ENCODE measurements around the gene SPHK2.
A peak's percentile ranks its signal among the peaks of the same experiment; 100 is the strongest.

SPHK2 gene

DNA sequence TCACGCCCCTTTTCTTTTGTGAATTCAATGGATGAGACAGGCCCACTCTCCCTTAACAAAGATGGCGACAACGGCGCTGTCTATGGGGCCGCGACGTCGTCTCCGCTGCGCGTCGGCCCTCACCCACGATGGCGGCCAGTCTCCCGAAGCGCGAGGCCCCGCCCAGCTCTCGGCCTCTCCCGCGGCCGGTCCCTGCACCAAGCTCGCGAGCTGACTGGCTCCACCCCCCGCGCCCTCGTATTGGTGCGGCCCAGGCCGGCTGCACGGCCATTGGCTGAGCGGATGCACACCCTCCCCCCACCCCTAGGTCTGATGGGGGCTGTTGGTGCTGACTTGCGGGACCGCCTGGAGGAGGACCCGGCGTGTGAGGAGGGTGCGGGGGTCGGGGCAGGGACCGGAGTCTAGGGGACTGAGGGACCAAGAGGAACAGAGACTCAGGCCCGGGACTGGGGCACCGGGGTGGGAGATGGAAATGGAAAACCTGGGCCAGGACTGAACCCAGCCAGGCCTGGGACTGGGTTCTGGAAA is 4.8 kb downstream of the SPHK2 start:
- Histone ChIP-seq H3K27me3 (no peaks in the 10 kb centered on the region), H3K4me2 (peak overlapping the region; percentile 91), H3K9me3 (no peaks in the 10 kb centered on the region), H3K4me3 (peak overlapping the region; percentile 69), H4K20me1 (peaks cover 5% of the 10 kb centered on the region; the same call in 1 of the 2 replicates), H3K9ac (peak overlapping the region; percentile 83), H3K27ac (peak overlapping the region; percentile 81), H3K4me1 (peaks cover 40% of the 10 kb centered on the region), H3K36me3 (peaks cover 33% of the 10 kb centered on the region)
- no peak for TF ChIP-seq Cebpa-rat (IDR thresholded peaks at IDR 0.05)

- Histone ChIP-seq H3K27ac (peak overlapping the region; percentile 79), H3K4me2 (peak overlapping the region; percentile 91)
These were observed 5.8 kb downstream of the SPHK2 start for GRCh38 chr19:48624791-48625723.

DNA sequence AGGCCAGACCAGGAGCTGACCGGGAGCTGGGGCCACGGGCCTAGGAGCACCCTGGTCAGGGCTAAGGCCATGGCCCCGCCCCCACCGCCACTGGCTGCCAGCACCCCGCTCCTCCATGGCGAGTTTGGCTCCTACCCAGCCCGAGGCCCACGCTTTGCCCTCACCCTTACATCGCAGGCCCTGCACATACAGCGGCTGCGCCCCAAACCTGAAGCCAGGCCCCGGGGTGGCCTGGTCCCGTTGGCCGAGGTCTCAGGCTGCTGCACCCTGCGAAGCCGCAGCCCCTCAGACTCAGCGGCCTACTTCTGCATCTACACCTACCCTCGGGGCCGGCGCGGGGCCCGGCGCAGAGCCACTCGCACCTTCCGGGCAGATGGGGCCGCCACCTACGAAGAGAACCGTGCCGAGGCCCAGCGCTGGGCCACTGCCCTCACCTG is 6.6 kb downstream of the SPHK2 start:
- TF ChIP-seq Cebpa-rat (IDR thresholded peaks at IDR 0.05), result no peak
- Histone ChIP-seq H3K36me3 (peaks cover 51% of the 10 kb centered on the region), H3K27ac (no peak overlapping the region), H3K4me2 (no peak overlapping the region), H3K27me3 (no peaks in the 10 kb centered on the region), H4K20me1 (peaks cover 23% of the 10 kb centered on the region), H3K9ac (no peak overlapping the region), H3K9me3 (no peaks in the 10 kb centered on the region), H3K4me1 (peaks cover 45% of the 10 kb centered on the region), H3K4me3 (no peak overlapping the region)

More at GRCh38 chr19:48624791-48625723, 5.8 kb downstream of the SPHK2 start:
- H3K36me3 ChIP-seq, result peaks cover 42% of the 10 kb centered on the region
- peaks cover 14% of the 10 kb centered on the region for H4K20me1 ChIP-seq
- H3K27me3 ChIP-seq, result no peaks in the 10 kb centered on the region
- H3K4me1 ChIP-seq, result peaks cover 43% of the 10 kb centered on the region
- TF ChIP-seq Cebpa-rat (IDR thresholded peaks at IDR 0.05), result no peak
- H3K4me3 ChIP-seq, result peak overlapping the region; percentile 69
- H3K9me3 ChIP-seq, result no peaks in the 10 kb centered on the region
- H3K9ac ChIP-seq, result peak overlapping the region; percentile 83

GRCh38 chr19:48627201-48627864 is 8.0 kb downstream of the SPHK2 start:
- no peaks in the 10 kb centered on the region for H3K9me3 ChIP-seq
- H3K36me3 ChIP-seq, result peaks cover 65% of the 10 kb centered on the region
- H3K9ac ChIP-seq, result no peak overlapping the region
- peaks cover 57% of the 10 kb centered on the region for H3K4me1 ChIP-seq
- TF ChIP-seq Cebpa-rat (IDR thresholded peaks at IDR 0.05), result no peak
- no peak overlapping the region for H3K4me3 ChIP-seq
- peaks cover 31% of the 10 kb centered on the region for H4K20me1 ChIP-seq
- H3K4me2 ChIP-seq, result no peak overlapping the region
- H3K27ac ChIP-seq, result no peak overlapping the region
- no peaks in the 10 kb centered on the region for H3K27me3 ChIP-seq

- no peak for TF ChIP-seq Cebpa-rat (IDR thresholded peaks at IDR 0.05)
- Histone ChIP-seq H3K4me3 (no peak overlapping the region), H3K4me2 (no peak overlapping the region), H4K20me1 (peaks cover 31% of the 10 kb centered on the region), H3K27me3 (no peaks in the 10 kb centered on the region), H3K27ac (no peak overlapping the region), H3K36me3 (peaks cover 71% of the 10 kb centered on the region), H3K4me1 (peaks cover 57% of the 10 kb centered on the region), H3K9me3 (no peaks in the 10 kb centered on the region), H3K9ac (no peak overlapping the region)
These were observed 8.6 kb downstream of the SPHK2 start for GRCh38 chr19:48627865-48628314.

GRCh38 chr19:48628486-48629296 is 9.4 kb downstream of the SPHK2 start:
- no peak for TF ChIP-seq Cebpa-rat (IDR thresholded peaks at IDR 0.05)
- no peaks in the 10 kb centered on the region for H3K9me3 ChIP-seq
- H3K27me3 ChIP-seq, result no peaks in the 10 kb centered on the region
- peaks cover 57% of the 10 kb centered on the region for H3K4me1 ChIP-seq
- peaks cover 76% of the 10 kb centered on the region for H3K36me3 ChIP-seq
- no peak overlapping the region for H3K4me3 ChIP-seq
- H3K4me2 ChIP-seq, result no peak overlapping the region
- no peak overlapping the region for H3K9ac ChIP-seq
- peaks cover 31% of the 10 kb centered on the region for H4K20me1 ChIP-seq
- H3K27ac ChIP-seq, result no peak overlapping the region; the same call in 1 of the 2 replicates

GRCh38 chr19:48629297-48629598 is 9.9 kb downstream of the SPHK2 start:
- H3K27ac ChIP-seq, result no peak overlapping the region
- H3K4me3 ChIP-seq, result no peak overlapping the region
- no peaks in the 10 kb centered on the region for H3K9me3 ChIP-seq
- H3K36me3 ChIP-seq, result peaks cover 76% of the 10 kb centered on the region
- H3K4me2 ChIP-seq, result no peak overlapping the region
- H4K20me1 ChIP-seq, result peaks cover 31% of the 10 kb centered on the region
- no peak overlapping the region for H3K9ac ChIP-seq
- no peak for TF ChIP-seq Cebpa-rat (IDR thresholded peaks at IDR 0.05)
- H3K27me3 ChIP-seq, result no peaks in the 10 kb centered on the region
- H3K4me1 ChIP-seq, result peaks cover 60% of the 10 kb centered on the region

DNA sequence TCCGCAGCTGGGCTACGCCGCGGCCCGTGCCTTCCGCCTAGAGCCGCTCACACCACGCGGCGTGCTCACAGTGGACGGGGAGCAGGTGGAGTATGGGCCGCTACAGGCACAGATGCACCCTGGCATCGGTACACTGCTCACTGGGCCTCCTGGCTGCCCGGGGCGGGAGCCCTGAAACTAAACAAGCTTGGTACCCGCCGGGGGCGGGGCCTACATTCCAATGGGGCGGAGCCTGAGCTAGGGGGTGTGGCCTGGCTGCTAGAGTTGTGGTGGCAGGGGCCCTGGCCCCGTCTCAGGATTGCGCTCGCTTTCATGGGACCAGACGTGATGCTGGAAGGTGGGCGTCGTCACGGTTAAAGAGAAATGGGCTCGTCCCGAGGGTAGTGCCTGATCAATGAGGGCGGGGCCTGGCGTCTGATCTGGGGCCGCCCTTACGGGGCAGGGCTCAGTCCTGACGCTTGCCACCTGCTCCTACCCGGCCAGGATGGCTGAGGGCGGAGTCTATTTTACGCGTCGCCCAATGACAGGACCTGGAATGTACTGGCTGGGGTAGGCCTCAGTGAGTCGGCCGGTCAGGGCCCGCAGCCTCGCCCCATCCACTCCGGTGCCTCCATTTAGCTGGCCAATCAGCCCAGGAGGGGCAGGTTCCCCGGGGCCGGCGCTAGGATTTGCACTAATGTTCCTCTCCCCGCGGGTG is 10.4 kb downstream of the SPHK2 start:
- H3K27me3 ChIP-seq, result no peaks in the 10 kb centered on the region
- H3K36me3 ChIP-seq, result peaks cover 76% of the 10 kb centered on the region
- H3K4me3 ChIP-seq, result no peak overlapping the region
- TF ChIP-seq Cebpa-rat (IDR thresholded peaks at IDR 0.05), result no peak
- H3K9ac ChIP-seq, result no peak overlapping the region; the same call in 1 of the 2 replicates
- H3K9me3 ChIP-seq, result no peaks in the 10 kb centered on the region
- H3K27ac ChIP-seq, result peak overlapping the region; percentile 63; the same call in 1 of the 2 replicates
- peak overlapping the region; percentile 100 for H3K4me2 ChIP-seq
- peaks cover 31% of the 10 kb centered on the region for H4K20me1 ChIP-seq
- peaks cover 59% of the 10 kb centered on the region for H3K4me1 ChIP-seq

Data from BLaER1 (cell line).